Loucy (cell line): ENCODE measurements around the gene ITGA8.

Experiments
- H2AFZ ChIP-seq: fragments of 200-600 bp; sonication (generic); 2 replicates; pipeline ENCODE4 v1.6.0; 2016; ENCODE audit warnings: antibody characterized with exemption, mild to moderate bottlenecking, low read length, moderate library complexity
- H3F3A ChIP-seq: fragments of 200-600 bp; 2 replicates; pipeline ENCODE4 v1.6.0; 2016; ENCODE audit warnings: antibody characterized with exemption, low read depth, mild to moderate bottlenecking
- H3K27me3 ChIP-seq: fragments of 200-600 bp; sonication (generic); 2 replicates; pipeline ENCODE4 v1.6.1; 2014; ENCODE audit warnings: low read length, mild to moderate bottlenecking; ENCODE audit not compliant: insufficient read depth, poor library complexity, severe bottlenecking
- H3K36me3 ChIP-seq: fragments of 200-600 bp; sonication (generic); 2 replicates; pipeline ENCODE4 v1.6.1; 2016; ENCODE audit warnings: low read length; ENCODE audit not compliant: insufficient read depth
- H3K4me1 ChIP-seq: fragments of 200-600 bp; sonication (generic); 2 replicates; pipeline ENCODE4 v1.5.1; 2014; ENCODE audit warnings: low read length, mild to moderate bottlenecking; ENCODE audit not compliant: insufficient read depth, poor library complexity, severe bottlenecking
- H3K4me2 ChIP-seq: fragments of 200-600 bp; sonication (generic); 2 replicates; pipeline ENCODE4 v1.6.0; 2014; ENCODE audit warnings: antibody characterized with exemption, low read length, low read depth, mild to moderate bottlenecking; ENCODE audit not compliant: poor library complexity, severe bottlenecking
- H3K4me3 ChIP-seq: fragments of 200-600 bp; sonication (generic); 2 replicates; pipeline ENCODE4 v1.5.1; 2014; ENCODE audit warnings: low read length, mild to moderate bottlenecking, mixed read lengths; ENCODE audit not compliant: poor library complexity, severe bottlenecking
- H3K79me2 ChIP-seq: fragments of 200-600 bp; sonication (generic); 2 replicates; pipeline ENCODE4 v1.6.1; 2014; ENCODE audit warnings: low read length; ENCODE audit not compliant: insufficient read depth
- H3K9ac ChIP-seq: fragments of 200-600 bp; sonication (generic); 2 replicates; pipeline ENCODE4 v1.6.0; 2014; ENCODE audit warnings: mild to moderate bottlenecking, low read depth, low read length, moderate library complexity; ENCODE audit not compliant: poor library complexity, severe bottlenecking
- H3K9me2 ChIP-seq: fragments of 200-600 bp; sonication (generic); replicated peaks from 2 replicates; pipeline ENCODE4 v1.6.1; 2016; ENCODE audit warnings: low read depth, low read length, mixed read lengths
- H3K9me3 ChIP-seq: fragments of 200-600 bp; sonication (generic); 2 replicates; pipeline ENCODE4 v1.6.1; 2014; ENCODE audit warnings: mild to moderate bottlenecking, antibody characterized with exemption, low read length, low read depth; ENCODE audit not compliant: insufficient read depth
- H4K20me1 ChIP-seq: fragments of 200-600 bp; sonication (generic); 2 replicates; pipeline ENCODE4 v1.6.0; 2014; ENCODE audit warnings: antibody characterized with exemption, low read length, mild to moderate bottlenecking; ENCODE audit not compliant: insufficient read depth, poor library complexity, severe bottlenecking
- CTCF ChIP-seq: fragments of 200-600 bp; sonication (generic); conservative IDR thresholded peaks from 2 replicates; pipeline ENCODE4 v1.5.1; 2014; ENCODE audit warnings: mild to moderate bottlenecking, antibody characterized with exemption, low read length
- EZH2phosphoT487 ChIP-seq: fragments of 200-600 bp; IDR thresholded peaks from 2 replicates; pipeline ENCODE4 v1.6.1; 2018; ENCODE audit warnings: antibody characterized with exemption, mild to moderate bottlenecking, moderate library complexity, borderline replicate concordance

ITGA8 gene

DNA sequence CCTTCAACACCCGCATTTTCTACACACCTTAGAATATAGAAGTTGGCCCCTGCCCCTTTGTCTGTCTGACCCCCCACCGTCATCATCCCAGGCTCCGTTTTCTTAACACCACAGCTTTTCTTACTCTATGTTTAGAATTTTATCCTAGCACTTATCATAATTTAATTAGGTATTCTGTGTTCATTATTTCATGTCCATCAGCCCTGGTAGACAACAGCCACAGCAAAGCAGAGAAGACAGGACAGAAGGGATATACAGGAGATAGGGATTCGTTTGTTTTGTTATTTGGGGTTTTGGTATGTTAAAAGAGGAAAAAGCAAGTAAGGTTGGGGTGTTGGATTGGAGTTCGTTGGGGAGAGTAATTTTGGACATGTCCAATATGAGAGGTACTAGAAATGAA, 48.8 kb downstream of the ITGA8 start:
- no peak overlapping the region for H3K4me3 ChIP-seq
- no peaks in the 10 kb centered on the region for H3K36me3 ChIP-seq
- no peak overlapping the region for H3K4me2 ChIP-seq
- H3K79me2 ChIP-seq, result no peaks in the 10 kb centered on the region
- no peaks in the 10 kb centered on the region for H3K4me1 ChIP-seq
- H3K9me2 ChIP-seq, result no peaks in the 10 kb centered on the region
- no peaks in the 10 kb centered on the region for H3K9me3 ChIP-seq
- H4K20me1 ChIP-seq, result no peaks in the 10 kb centered on the region
- H3K9ac ChIP-seq, result no peak overlapping the region
- no peaks in the 10 kb centered on the region for H3K27me3 ChIP-seq
- TF ChIP-seq EZH2phosphoT487, result no peak
- no peak for TF ChIP-seq CTCF
- H2AFZ ChIP-seq, result no peak overlapping the region
- no peaks in the 10 kb centered on the region for H3F3A ChIP-seq

DNA sequence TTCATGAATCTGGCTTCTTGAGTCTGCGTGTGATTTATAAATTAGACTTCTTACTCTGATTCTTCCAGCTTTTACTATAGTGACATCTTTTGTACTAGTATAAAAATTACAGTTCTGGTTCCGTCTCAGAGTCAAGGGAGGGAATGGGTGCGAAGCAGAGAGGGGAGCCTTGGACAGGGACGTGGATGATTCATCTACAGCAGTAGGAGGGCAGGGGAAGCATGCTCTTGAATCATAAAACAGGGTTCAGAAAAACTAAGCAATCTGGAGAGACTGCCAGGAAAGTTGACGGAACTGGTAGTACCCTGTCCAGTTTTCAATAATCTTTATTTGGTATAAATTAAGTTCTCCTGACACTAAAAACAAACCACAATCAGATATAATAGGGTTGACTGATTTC, 58.1 kb downstream of the ITGA8 start:
- Histone ChIP-seq H3K9me3 (no peaks in the 10 kb centered on the region), H2AFZ (no peak overlapping the region)

GRCh38 chr10:15660990-15661389, 58.7 kb downstream of the ITGA8 start:
- Histone ChIP-seq H4K20me1 (no peaks in the 10 kb centered on the region), H3K9me2 (no peaks in the 10 kb centered on the region), H3K79me2 (no peaks in the 10 kb centered on the region), H3F3A (no peaks in the 10 kb centered on the region), H3K36me3 (no peaks in the 10 kb centered on the region), H3K9me3 (no peaks in the 10 kb centered on the region), H3K9ac (no peak overlapping the region), H2AFZ (no peak overlapping the region), H3K27me3 (no peaks in the 10 kb centered on the region), H3K4me2 (no peak overlapping the region), H3K4me3 (no peak overlapping the region), H3K4me1 (no peaks in the 10 kb centered on the region)
- TF ChIP-seq EZH2phosphoT487 (no peak), CTCF (no peak; the same call in 1 of the 2 replicates)

More for the DNA sequence above, 58.1 kb downstream of the ITGA8 start:
- no peak overlapping the region for H3K4me2 ChIP-seq
- no peaks in the 10 kb centered on the region for H3K4me1 ChIP-seq
- no peaks in the 10 kb centered on the region for H3K9me2 ChIP-seq
- H3K36me3 ChIP-seq, result no peaks in the 10 kb centered on the region
- H3K9ac ChIP-seq, result no peak overlapping the region
- no peak for TF ChIP-seq CTCF
- no peak for TF ChIP-seq EZH2phosphoT487
- H4K20me1 ChIP-seq, result no peaks in the 10 kb centered on the region
- no peaks in the 10 kb centered on the region for H3F3A ChIP-seq
- H3K79me2 ChIP-seq, result no peaks in the 10 kb centered on the region
- H3K4me3 ChIP-seq, result no peak overlapping the region
- H3K27me3 ChIP-seq, result no peaks in the 10 kb centered on the region
